ENCODE data around the gene HAGHL. TPM values are rescaled to one million over a fixed set of nuclear protein-coding genes. Genes with fewer than 3 reads are reported as not detected.
A peak's percentile ranks its signal among the peaks of the same experiment; 100 is the strongest.

Gene HAGHL
- polyA plus RNA-seq: 1 to 10 TPM; 1.6 to 3.4 TPM

GRCh38 chr16:726438-727290 is at the start of gene HAGHL, which contains the start of gene CCDC78:
Gene HAGHL (plus strand): TSS chr16:727106. CDS start chr16:727510, 404 bp downstream.
Gene CCDC78 (minus strand): TSS chr16:726443. CDS start chr16:726367, 76 bp downstream.
- H3K4me1 ChIP-seq (ENCODE audit: control insufficient read depth in 2 of 2, insufficient read depth in 2 of 2, low read length in 1 of 2): peaks cover 8 to 27% of the 10 kb centered on the region in 2 donors
- no peaks in the 10 kb centered on the region for H3K9me3 ChIP-seq (ENCODE audit: control insufficient read depth in 2 of 2, insufficient read depth in 1 of 2, low read depth in 1 of 2, low read length in 1 of 2)
- H3K27ac ChIP-seq (ENCODE audit: low read depth in 2 of 2, low read length in 1 of 2): peak within 1 kb of the TSS in 1 of 2 donors; percentile 49
- WGBS, 2 donors: 2 to 3% methylated on average over 71 to 88 of the region's 88 CpGs
- peak within 1 kb of the TSS; percentile 34 to 43 for H3K4me3 ChIP-seq (ENCODE audit: low read depth in 1 of 2, low read length in 2 of 2)
- peaks cover 0 to 8% of the 10 kb centered on the region in 2 donors for H3K27me3 ChIP-seq (ENCODE audit: control insufficient read depth in 1 of 2, insufficient read depth in 2 of 2, low read length in 2 of 2)
- peaks cover 0 to 11% of the 10 kb centered on the region in 2 donors for H3K36me3 ChIP-seq (ENCODE audit: control insufficient read depth in 2 of 2, insufficient read depth in 2 of 2, low read length in 1 of 2)

GRCh38 chr16:677316-678190 is 49.4 kb upstream of the HAGHL start:
- H3K36me3 ChIP-seq (ENCODE audit: control insufficient read depth in 2 of 2, insufficient read depth in 2 of 2, low read length in 1 of 2): peaks cover 2 to 33% of the 10 kb centered on the region in 2 donors
- H3K27me3 ChIP-seq (ENCODE audit: control insufficient read depth in 1 of 2, insufficient read depth in 2 of 2, low read length in 2 of 2): no peaks in the 10 kb centered on the region
- H3K4me1 ChIP-seq (ENCODE audit: control insufficient read depth in 2 of 2, insufficient read depth in 2 of 2, low read length in 1 of 2): peaks cover 19 to 61% of the 10 kb centered on the region in 2 donors
- H3K9me3 ChIP-seq (ENCODE audit: control insufficient read depth in 2 of 2, insufficient read depth in 1 of 2, low read depth in 1 of 2, low read length in 1 of 2): no peaks in the 10 kb centered on the region
- 37 to 45% methylated on average over 51 to 57 of the region's 57 CpGs for WGBS, 2 donors
- no peak overlapping the region for H3K4me3 ChIP-seq (ENCODE audit: low read depth in 1 of 2, low read length in 2 of 2)
- H3K27ac ChIP-seq (ENCODE audit: low read depth in 2 of 2, low read length in 1 of 2): peak overlapping the region in 1 of 2 donors; percentile 22

GRCh38 chr16:678209-678857 is 48.6 kb upstream of the HAGHL start:
- Histone ChIP-seq H3K27me3 (ENCODE audit: control insufficient read depth in 1 of 2, insufficient read depth in 2 of 2, low read length in 2 of 2) (no peaks in the 10 kb centered on the region), H3K9me3 (ENCODE audit: control insufficient read depth in 2 of 2, insufficient read depth in 1 of 2, low read depth in 1 of 2, low read length in 1 of 2) (no peaks in the 10 kb centered on the region), H3K4me3 (ENCODE audit: low read depth in 1 of 2, low read length in 2 of 2) (no peak overlapping the region), H3K4me1 (ENCODE audit: control insufficient read depth in 2 of 2, insufficient read depth in 2 of 2, low read length in 1 of 2) (peaks cover 19 to 65% of the 10 kb centered on the region in 2 donors), H3K27ac (ENCODE audit: low read depth in 2 of 2, low read length in 1 of 2) (no peak overlapping the region), H3K36me3 (ENCODE audit: control insufficient read depth in 2 of 2, insufficient read depth in 2 of 2, low read length in 1 of 2) (peaks cover 0 to 32% of the 10 kb centered on the region in 2 donors)
- 55 to 67% methylated on average over 21 of the region's 21 CpGs for whole genome bisulfite sequencing, 2 donors

- peaks cover 0 to 26% of the 10 kb centered on the region in 2 donors for H3K36me3 ChIP-seq (ENCODE audit: control insufficient read depth in 2 of 2, insufficient read depth in 2 of 2, low read length in 1 of 2)
- peak overlapping the region; percentile 30 to 82 for H3K4me3 ChIP-seq (ENCODE audit: low read depth in 1 of 2, low read length in 2 of 2)
- H3K27ac ChIP-seq (ENCODE audit: low read depth in 2 of 2, low read length in 1 of 2): peak overlapping the region; percentile 75 to 76
- 25 to 26% methylated on average over 52 of the region's 52 CpGs for WGBS, 2 donors
- H3K4me1 ChIP-seq (ENCODE audit: control insufficient read depth in 2 of 2, insufficient read depth in 2 of 2, low read length in 1 of 2): peaks cover 19 to 71% of the 10 kb centered on the region in 2 donors
- no peaks in the 10 kb centered on the region for H3K9me3 ChIP-seq (ENCODE audit: control insufficient read depth in 2 of 2, insufficient read depth in 1 of 2, low read depth in 1 of 2, low read length in 1 of 2)
- no peaks in the 10 kb centered on the region for H3K27me3 ChIP-seq (ENCODE audit: control insufficient read depth in 1 of 2, insufficient read depth in 2 of 2, low read length in 2 of 2)
Measured at GRCh38 chr16:678858-679813, 47.8 kb upstream of the HAGHL start.

- Histone ChIP-seq H3K4me1 (ENCODE audit: control insufficient read depth in 2 of 2, insufficient read depth in 2 of 2, low read length in 1 of 2) (peaks cover 20 to 70% of the 10 kb centered on the region in 2 donors), H3K4me3 (ENCODE audit: low read depth in 1 of 2, low read length in 2 of 2) (peak within 1 kb of the TSS; percentile 82 to 84), H3K27me3 (ENCODE audit: control insufficient read depth in 1 of 2, insufficient read depth in 2 of 2, low read length in 2 of 2) (no peaks in the 10 kb centered on the region), H3K36me3 (ENCODE audit: control insufficient read depth in 2 of 2, insufficient read depth in 2 of 2, low read length in 1 of 2) (peaks cover 0 to 25% of the 10 kb centered on the region in 2 donors), H3K9me3 (ENCODE audit: control insufficient read depth in 2 of 2, insufficient read depth in 1 of 2, low read depth in 1 of 2, low read length in 1 of 2) (no peaks in the 10 kb centered on the region), H3K27ac (ENCODE audit: low read depth in 2 of 2, low read length in 1 of 2) (peak within 1 kb of the TSS; percentile 95 to 96)
- 1% methylated on average over 54 to 91 of the region's 91 CpGs for WGBS, 2 donors
Measured at GRCh38 chr16:679814-680624, 46.9 kb upstream of the HAGHL start, which contains the start of gene STUB1. Gene STUB1 (plus strand): TSS chr16:680410. CDS start chr16:680526, 116 bp downstream.

GRCh38 chr16:680625-680945 is 46.3 kb upstream of the HAGHL start:
- Histone ChIP-seq H3K36me3 (ENCODE audit: control insufficient read depth in 2 of 2, insufficient read depth in 2 of 2, low read length in 1 of 2) (peaks cover 0 to 30% of the 10 kb centered on the region in 2 donors), H3K27me3 (ENCODE audit: control insufficient read depth in 1 of 2, insufficient read depth in 2 of 2, low read length in 2 of 2) (no peaks in the 10 kb centered on the region), H3K4me3 (ENCODE audit: low read depth in 1 of 2, low read length in 2 of 2) (peak overlapping the region; percentile 82 to 84), H3K27ac (ENCODE audit: low read depth in 2 of 2, low read length in 1 of 2) (peak overlapping the region; percentile 95 to 96), H3K4me1 (ENCODE audit: control insufficient read depth in 2 of 2, insufficient read depth in 2 of 2, low read length in 1 of 2) (peaks cover 17 to 72% of the 10 kb centered on the region in 2 donors), H3K9me3 (ENCODE audit: control insufficient read depth in 2 of 2, insufficient read depth in 1 of 2, low read depth in 1 of 2, low read length in 1 of 2) (no peaks in the 10 kb centered on the region)
- WGBS, 2 donors: 0% methylated on average over 26 to 38 of the region's 38 CpGs

- WGBS, 2 donors: 42 to 44% methylated on average over 44 of the region's 44 CpGs
- H3K4me3 ChIP-seq (ENCODE audit: low read depth in 1 of 2, low read length in 2 of 2): peak overlapping the region; percentile 82 to 84
- H3K27ac ChIP-seq (ENCODE audit: low read depth in 2 of 2, low read length in 1 of 2): peak overlapping the region; percentile 95 to 96
- H3K9me3 ChIP-seq (ENCODE audit: control insufficient read depth in 2 of 2, insufficient read depth in 1 of 2, low read depth in 1 of 2, low read length in 1 of 2): no peaks in the 10 kb centered on the region
- peaks cover 0 to 30% of the 10 kb centered on the region in 2 donors for H3K36me3 ChIP-seq (ENCODE audit: control insufficient read depth in 2 of 2, insufficient read depth in 2 of 2, low read length in 1 of 2)
- no peaks in the 10 kb centered on the region for H3K27me3 ChIP-seq (ENCODE audit: control insufficient read depth in 1 of 2, insufficient read depth in 2 of 2, low read length in 2 of 2)
- H3K4me1 ChIP-seq (ENCODE audit: control insufficient read depth in 2 of 2, insufficient read depth in 2 of 2, low read length in 1 of 2): peaks cover 15 to 73% of the 10 kb centered on the region in 2 donors
Measured at GRCh38 chr16:680967-681745, 45.8 kb upstream of the HAGHL start.
